BJ (cell line): Measurements from ENCODE around the gene LOC101059915.
"Not testable (repeated sequence)": the region's sequence is repeated elsewhere in the genome, so short reads cannot be mapped to it uniquely, and the experiment has no call there.

Experiments used
- CTCF ChIA-PET: fragments of 350-600 bp; formaldehyde crosslinking; extraction: SDS; loops from one replicate; lab custom pipeline; 2021; ENCODE audit warnings: antibody characterized with exemption, inconsistent platforms; lab: Yijun Ruan, JAX
- POLR2A ChIA-PET: fragments of 300-600 bp; sonication (Branson Sonifier 250); formaldehyde crosslinking; extraction: SDS; loops from one replicate; lab custom pipeline; 2021; ENCODE audit warnings: antibody characterized with exemption; lab: Charles Lee
- DNase-seq: peaks from one replicate; pipeline ENCODE4 v3.0.0-alpha.2; 2011; ENCODE audit warnings: low read depth
- H3K27me3 ChIP-seq: 2 replicates; pipeline ENCODE4 v1.6.0; 2011; ENCODE audit warnings: low read length; ENCODE audit not compliant: control insufficient read depth, insufficient read depth
- H3K36me3 ChIP-seq: 2 replicates; pipeline ENCODE4 v1.5.1; 2011; ENCODE audit warnings: low read length; ENCODE audit not compliant: control insufficient read depth, insufficient read depth
- H3K4me3 ChIP-seq: 2 replicates; pipeline ENCODE4 v1.5.1; 2011; ENCODE audit warnings: low read depth, mild to moderate bottlenecking, control low read depth, low read length
- TF ChIP-seq, protein P1 (sequence below): IDR thresholded peaks from 2 replicates; pipeline ENCODE4 v1.5.1; 2011; ENCODE audit warnings: low read depth, mild to moderate bottlenecking, control low read depth, inconsistent platforms, low read length, moderate library complexity; ENCODE audit not compliant: insufficient read depth

Gene LOC101059915

DNA sequence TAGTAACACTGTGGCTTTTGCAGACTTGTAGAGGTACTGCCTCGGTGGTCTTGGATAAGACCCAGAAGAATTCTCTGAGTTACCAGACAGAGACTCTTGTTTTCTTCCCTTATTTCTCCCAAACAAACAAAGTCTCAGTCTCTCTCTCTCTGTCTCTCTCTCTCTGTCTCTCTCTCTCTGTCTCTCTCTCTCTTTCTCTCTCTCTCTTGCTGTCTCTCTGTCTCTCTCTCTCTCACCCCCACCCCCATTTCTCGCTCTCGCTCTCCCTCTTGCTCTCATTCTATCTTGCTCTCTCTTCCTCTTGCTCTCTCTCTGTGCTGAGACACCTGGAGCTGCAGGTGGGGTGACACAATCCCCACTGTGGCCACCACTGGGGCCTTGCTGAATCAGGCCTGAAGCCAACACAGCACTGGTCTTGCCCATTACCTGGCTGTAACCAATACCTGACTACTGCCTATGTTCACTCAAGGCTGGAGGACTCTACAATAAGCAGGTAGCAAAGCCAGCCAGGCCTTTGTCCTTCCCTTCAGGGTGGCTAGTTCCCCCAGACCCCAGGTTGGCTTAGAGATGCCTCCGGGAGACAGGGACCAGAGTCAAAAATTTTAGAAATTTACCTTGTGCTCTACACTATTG, 12.3 kb downstream of the LOC101059915 start:
- Histone ChIP-seq H3K36me3 (no peaks in the 10 kb centered on the region), H3K4me3 (no peak overlapping the region), H3K27me3 (peaks cover 1% of the 10 kb centered on the region; the same call in 1 of the 2 replicates)
- CTCF ChIA-PET, result no interaction called here
- TF ChIP-seq, protein P1, sequence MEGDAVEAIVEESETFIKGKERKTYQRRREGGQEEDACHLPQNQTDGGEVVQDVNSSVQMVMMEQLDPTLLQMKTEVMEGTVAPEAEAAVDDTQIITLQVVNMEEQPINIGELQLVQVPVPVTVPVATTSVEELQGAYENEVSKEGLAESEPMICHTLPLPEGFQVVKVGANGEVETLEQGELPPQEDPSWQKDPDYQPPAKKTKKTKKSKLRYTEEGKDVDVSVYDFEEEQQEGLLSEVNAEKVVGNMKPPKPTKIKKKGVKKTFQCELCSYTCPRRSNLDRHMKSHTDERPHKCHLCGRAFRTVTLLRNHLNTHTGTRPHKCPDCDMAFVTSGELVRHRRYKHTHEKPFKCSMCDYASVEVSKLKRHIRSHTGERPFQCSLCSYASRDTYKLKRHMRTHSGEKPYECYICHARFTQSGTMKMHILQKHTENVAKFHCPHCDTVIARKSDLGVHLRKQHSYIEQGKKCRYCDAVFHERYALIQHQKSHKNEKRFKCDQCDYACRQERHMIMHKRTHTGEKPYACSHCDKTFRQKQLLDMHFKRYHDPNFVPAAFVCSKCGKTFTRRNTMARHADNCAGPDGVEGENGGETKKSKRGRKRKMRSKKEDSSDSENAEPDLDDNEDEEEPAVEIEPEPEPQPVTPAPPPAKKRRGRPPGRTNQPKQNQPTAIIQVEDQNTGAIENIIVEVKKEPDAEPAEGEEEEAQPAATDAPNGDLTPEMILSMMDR, result no peak
- POLR2A ChIA-PET, result no interaction called here
- no peak for DNase-seq

DNA sequence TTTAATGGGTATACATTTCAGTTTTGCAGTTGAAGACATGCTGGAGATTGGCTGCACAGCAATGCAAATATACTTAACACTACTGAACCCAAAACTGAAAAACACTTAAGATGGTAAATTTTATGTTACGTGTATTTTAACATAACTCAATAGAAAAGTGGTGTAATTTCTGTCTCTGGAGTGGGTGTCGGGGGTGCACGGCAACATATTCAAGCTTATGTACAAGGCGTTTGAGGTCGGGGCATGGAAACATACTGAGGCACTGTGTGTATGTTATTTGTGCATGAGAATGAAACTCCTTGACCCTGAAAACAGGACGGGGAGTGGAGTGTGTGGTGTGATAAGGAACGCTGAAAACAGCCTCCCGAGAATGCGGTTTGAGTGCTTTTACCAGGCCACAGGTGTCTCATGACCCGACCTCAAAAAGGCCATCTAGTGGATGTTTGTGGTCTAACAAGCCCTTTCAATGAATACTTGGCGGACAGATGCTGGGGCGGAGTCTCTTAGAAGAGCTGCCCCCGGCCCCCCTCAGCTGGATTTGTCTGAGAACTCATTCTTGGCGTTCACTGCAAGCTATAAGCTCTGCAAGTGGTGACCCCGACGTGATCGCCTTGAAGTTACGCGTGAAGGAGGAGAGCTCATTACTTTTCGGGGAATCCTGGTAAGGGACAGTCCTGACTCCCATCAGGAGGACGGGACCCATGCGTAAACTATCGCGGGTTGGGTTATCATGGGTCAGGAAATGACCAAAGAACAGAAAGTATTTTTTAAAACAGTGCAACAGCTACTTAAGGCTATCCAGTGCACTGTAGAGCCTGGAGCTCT, 29.5 kb downstream of the LOC101059915 start:
- CTCF ChIA-PET, result not testable (repeated sequence)

GRCh38 chrX:71697466-71698298, 30.3 kb downstream of the LOC101059915 start:
- DNase-seq, H3K36me3 ChIP-seq, H3K27me3 ChIP-seq, POLR2A ChIA-PET, H3K4me3 ChIP-seq, CTCF ChIA-PET: not testable (repeated sequence)

More for the DNA sequence above, 29.5 kb downstream of the LOC101059915 start:
- H3K36me3 ChIP-seq, H3K27me3 ChIP-seq, H3K4me3 ChIP-seq, DNase-seq, POLR2A ChIA-PET: not testable (repeated sequence)

GRCh38 chrX:71698299-71699022, 31.1 kb downstream of the LOC101059915 start:
- DNase-seq, H3K4me3 ChIP-seq, H3K36me3 ChIP-seq, CTCF ChIA-PET, POLR2A ChIA-PET, H3K27me3 ChIP-seq: not testable (repeated sequence)

GRCh38 chrX:71699023-71699344, 31.6 kb downstream of the LOC101059915 start:
- DNase-seq, H3K36me3 ChIP-seq, H3K4me3 ChIP-seq, H3K27me3 ChIP-seq, POLR2A ChIA-PET, CTCF ChIA-PET: not testable (repeated sequence)

DNA sequence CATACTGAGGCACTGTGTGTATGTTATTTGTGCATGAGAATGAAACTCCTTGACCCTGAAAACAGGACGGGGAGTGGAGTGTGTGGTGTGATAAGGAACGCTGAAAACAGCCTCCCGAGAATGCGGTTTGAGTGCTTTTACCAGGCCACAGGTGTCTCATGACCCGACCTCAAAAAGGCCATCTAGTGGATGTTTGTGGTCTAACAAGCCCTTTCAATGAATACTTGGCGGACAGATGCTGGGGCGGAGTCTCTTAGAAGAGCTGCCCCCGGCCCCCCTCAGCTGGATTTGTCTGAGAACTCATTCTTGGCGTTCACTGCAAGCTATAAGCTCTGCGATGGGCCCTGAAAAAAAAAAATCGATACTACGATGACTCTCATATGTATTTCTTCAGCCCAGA, 35.5 kb downstream of the LOC101059915 start:
- POLR2A ChIA-PET, DNase-seq, CTCF ChIA-PET, H3K4me3 ChIP-seq, H3K36me3 ChIP-seq, H3K27me3 ChIP-seq: not testable (repeated sequence)

- H3K27me3 ChIP-seq, H3K36me3 ChIP-seq, H3K4me3 ChIP-seq, POLR2A ChIA-PET, DNase-seq, CTCF ChIA-PET: not testable (repeated sequence)
Observed at GRCh38 chrX:71714064-71714463, 46.7 kb downstream of the LOC101059915 start.

DNA sequence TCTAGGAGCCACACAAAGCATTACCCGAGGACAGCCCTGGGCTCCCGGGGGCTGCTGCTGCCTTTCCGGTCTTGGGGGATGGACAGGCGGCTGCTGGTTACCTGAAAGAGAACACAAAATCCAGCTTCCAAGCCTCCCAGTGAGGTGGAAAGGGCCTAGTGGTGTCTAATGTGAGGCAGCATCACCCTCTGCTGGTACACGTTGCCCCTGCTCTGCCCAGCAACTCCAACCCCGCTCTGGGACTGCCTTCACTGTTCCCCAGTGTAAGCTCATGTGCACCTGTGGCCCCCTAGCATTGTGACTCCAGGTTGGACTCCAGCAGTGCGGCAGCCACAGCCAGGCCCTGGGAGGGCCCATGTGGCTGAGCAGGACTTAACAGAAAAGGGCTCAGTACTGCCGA, 48.2 kb downstream of the LOC101059915 start:
- DNase-seq, H3K36me3 ChIP-seq, H3K27me3 ChIP-seq, POLR2A ChIA-PET, H3K4me3 ChIP-seq, CTCF ChIA-PET: not testable (repeated sequence)

DNA sequence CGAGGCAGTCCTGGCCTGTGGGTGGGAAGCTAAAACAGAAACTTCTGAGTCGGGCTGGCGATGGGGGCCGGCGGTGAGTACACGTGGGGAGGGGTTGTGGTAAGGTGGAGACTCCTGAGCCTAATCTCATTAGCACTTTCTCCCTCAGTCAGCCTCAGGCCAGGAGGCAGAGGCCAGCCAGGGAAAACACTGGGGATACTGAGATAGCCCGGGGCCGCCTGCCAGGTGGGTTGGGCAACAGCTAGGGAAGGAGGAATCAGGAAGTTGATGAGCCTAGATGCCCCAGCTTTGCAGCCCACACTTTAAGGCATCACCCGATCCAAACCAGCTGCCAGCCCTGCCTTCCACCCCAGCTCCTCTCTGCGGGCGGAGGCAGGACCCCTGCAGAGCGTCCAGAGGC, 49.0 kb downstream of the LOC101059915 start:
- POLR2A ChIA-PET, H3K36me3 ChIP-seq, CTCF ChIA-PET, H3K4me3 ChIP-seq, H3K27me3 ChIP-seq, DNase-seq: not testable (repeated sequence)

DNA sequence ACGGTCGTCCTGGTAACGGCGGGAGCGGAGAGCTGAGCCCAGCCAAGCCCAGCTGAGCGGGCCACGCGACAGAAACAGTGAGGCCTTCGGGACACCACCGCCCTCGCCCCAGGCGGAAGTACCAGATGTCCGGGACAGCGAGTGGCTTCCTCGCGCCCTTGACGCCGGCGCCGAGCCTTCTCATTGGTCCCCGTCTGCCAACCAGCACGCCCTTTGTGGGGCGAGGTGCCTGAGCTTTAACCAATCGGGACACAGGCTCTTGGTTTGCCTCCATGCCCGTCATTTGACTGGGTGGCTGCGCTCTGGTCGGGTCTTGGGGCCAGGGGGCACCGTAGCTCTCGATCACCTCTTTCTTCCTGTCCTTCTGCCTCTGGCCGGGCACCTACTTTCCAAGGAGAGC, 50.8 kb downstream of the LOC101059915 start, which contains the start of gene CXorf49:
Gene CXorf49 (minus strand): TSS at position 101 of the 400 bp plus-strand sequence. CDS start 134 bp downstream, outside the sequence.
- DNase-seq, CTCF ChIA-PET, H3K36me3 ChIP-seq, H3K4me3 ChIP-seq, POLR2A ChIA-PET, H3K27me3 ChIP-seq: not testable (repeated sequence)

DNA sequence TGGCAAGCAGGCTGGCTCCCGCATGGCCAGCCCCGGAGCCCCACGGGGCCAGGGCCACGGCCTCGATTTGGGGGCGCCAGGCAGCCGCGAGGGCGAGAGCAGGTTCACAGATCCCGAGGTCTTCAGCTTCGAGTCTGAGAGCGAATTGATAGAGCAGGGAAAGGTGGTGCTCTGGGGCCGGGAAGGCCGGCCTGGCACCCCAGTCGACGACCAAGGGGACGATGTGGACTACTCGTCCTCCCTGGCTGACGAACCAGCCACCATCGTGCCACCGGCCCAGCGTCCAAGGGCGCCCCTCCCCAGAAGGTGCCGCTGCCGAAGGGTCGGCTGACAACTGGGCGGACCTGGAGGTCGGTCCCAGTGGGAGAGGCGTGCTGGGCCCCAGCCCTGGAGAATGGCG, 51.8 kb downstream of the LOC101059915 start:
- H3K4me3 ChIP-seq, DNase-seq, H3K27me3 ChIP-seq, CTCF ChIA-PET, H3K36me3 ChIP-seq, POLR2A ChIA-PET: not testable (repeated sequence)
